Left ventricle myocardium inferior (tissue), 1 donor: ENCODE results near the gene CYBC1. TPM values are rescaled to one million over a fixed set of nuclear protein-coding genes. Genes with fewer than 3 reads are reported as not detected.

Source experiments
- DNase-seq: peaks from one replicate; pipeline ENCODE4 v3.0.0-alpha.2; 2020
- H3K27ac ChIP-seq: fragments of 200-600 bp; replicated peaks from 2 replicates; pipeline ENCODE4 v1.8.0; 2021
- H3K27me3 ChIP-seq: fragments of 200-600 bp; 2 replicates; pipeline ENCODE4 v1.8.0; 2021; ENCODE audit warnings: low read depth
- H3K36me3 ChIP-seq: fragments of 200-600 bp; 2 replicates; pipeline ENCODE4 v1.8.0; 2021
- H3K4me1 ChIP-seq: fragments of 200-600 bp; 2 replicates; pipeline ENCODE4 v1.8.0; 2021
- H3K4me3 ChIP-seq: fragments of 200-600 bp; 2 replicates; pipeline ENCODE4 v1.8.0; 2021; ENCODE audit warnings: mild to moderate bottlenecking, moderate library complexity
- H3K9me3 ChIP-seq: fragments of 200-600 bp; replicated peaks from 2 replicates; pipeline ENCODE4 v1.8.0; 2021
- CTCF ChIP-seq: fragments of 200-600 bp; IDR thresholded peaks from 2 replicates; pipeline ENCODE4 v1.8.0; 2021; ENCODE audit warnings: antibody characterized with exemption, mild to moderate bottlenecking, borderline replicate concordance
- intact Hi-C: fragments of 100-400 bp; cut with micrococcal nuclease; formaldehyde crosslinking; loops from one replicate; pipeline ENCODE4 v1.11.0; 2022
- total RNA-seq: library from RNA; stranded (reverse); fragmentation: NEBNext Ultra II Directional; extraction: Animal tissue kit (Norgen Biotek cat#: 25700); gene quantifications from one replicate; pipeline ENCODE4 v1.2.1, GENCODE V29; 2021
- donor health status: DM: no; HTN: yes; CAD: no; lungs with severe emphysema.

CYBC1 gene
- total RNA-seq, 1 donor from 2014 or later: 23.8 TPM

- Histone ChIP-seq H3K27me3 (no peaks in the 10 kb centered on the region), H3K4me1 (peaks cover 15% of the 10 kb centered on the region), H3K4me3 (no peak overlapping the region), H3K9me3 (no peaks in the 10 kb centered on the region), H3K36me3 (peaks cover 34% of the 10 kb centered on the region), H3K27ac (no peak overlapping the region)
- DNase-seq: no peak
- no peak for TF ChIP-seq CTCF
- intact Hi-C loops: no loop called here
Measured at GRCh38 chr17:82441691-82442487, 8.7 kb downstream of the CYBC1 start.

GRCh38 chr17:82440991-82441627, 9.4 kb downstream of the CYBC1 start:
- intact Hi-C loops: no loop called here
- TF ChIP-seq CTCF: no peak
- H3K27ac ChIP-seq: no peak overlapping the region
- no peak for DNase-seq
- no peaks in the 10 kb centered on the region for H3K9me3 ChIP-seq
- peaks cover 12% of the 10 kb centered on the region for H3K4me1 ChIP-seq
- no peaks in the 10 kb centered on the region for H3K27me3 ChIP-seq
- H3K4me3 ChIP-seq: no peak overlapping the region
- H3K36me3 ChIP-seq: peaks cover 35% of the 10 kb centered on the region

- DNase-seq: no peak
- peaks cover 41% of the 10 kb centered on the region for H3K36me3 ChIP-seq
- H3K27me3 ChIP-seq: no peaks in the 10 kb centered on the region
- H3K4me1 ChIP-seq: peaks cover 6% of the 10 kb centered on the region
- H3K27ac ChIP-seq: no peak overlapping the region
- TF ChIP-seq CTCF: no peak
- intact Hi-C loops: no loop called here
- H3K4me3 ChIP-seq: no peak overlapping the region
- no peaks in the 10 kb centered on the region for H3K9me3 ChIP-seq
Measured at GRCh38 chr17:82440469-82440981, 10.0 kb downstream of the CYBC1 start.

- Histone ChIP-seq H3K9me3 (no peaks in the 10 kb centered on the region), H3K4me3 (no peak overlapping the region), H3K27ac (no peak overlapping the region), H3K36me3 (peaks cover 38% of the 10 kb centered on the region), H3K27me3 (no peaks in the 10 kb centered on the region), H3K4me1 (no peaks in the 10 kb centered on the region)
- intact Hi-C loops: no loop called here
- TF ChIP-seq CTCF: no peak
- DNase-seq: no peak
Measured at GRCh38 chr17:82439829-82440365, 10.7 kb downstream of the CYBC1 start.

GRCh38 chr17:82439194-82439828, 11.2 kb downstream of the CYBC1 start:
- no peaks in the 10 kb centered on the region for H3K27me3 ChIP-seq
- no peaks in the 10 kb centered on the region for H3K4me1 ChIP-seq
- no peaks in the 10 kb centered on the region for H3K9me3 ChIP-seq
- TF ChIP-seq CTCF: no peak
- DNase-seq: no peak
- H3K27ac ChIP-seq: no peak overlapping the region
- no peak overlapping the region for H3K4me3 ChIP-seq
- intact Hi-C loops: no loop called here
- H3K36me3 ChIP-seq: peaks cover 35% of the 10 kb centered on the region
